ENCODE measurements around the gene DNAJC22.
"Not testable (repeated sequence)": the region's sequence is repeated elsewhere in the genome, so short reads cannot be mapped to it uniquely, and the experiment has no call there.

The DNAJC22 gene

GRCh38 chr12:49330631-49331379 lies 15.9 kb upstream of the DNAJC22 start:
- no peak overlapping the region for H3K27ac ChIP-seq
- no peaks in the 10 kb centered on the region for H3K9me3 ChIP-seq (ENCODE audit: control insufficient read depth, low read length)
- no peaks in the 10 kb centered on the region for H3K79me2 ChIP-seq
- H3K4me3 ChIP-seq (ENCODE audit: low read depth, low read length) = no peak overlapping the region
- H2AFZ ChIP-seq = no peak overlapping the region
- no peak overlapping the region for H3K9ac ChIP-seq
- H3K27me3 ChIP-seq (ENCODE audit: control insufficient read depth, insufficient read depth, low read length) = no peaks in the 10 kb centered on the region
- no peak for TF ChIP-seq CTCF (IDR thresholded peaks at IDR 0.05)
- no peak overlapping the region for H3K4me2 ChIP-seq (ENCODE audit: low read length)
- H3K36me3 ChIP-seq (ENCODE audit: control insufficient read depth, insufficient read depth, low read length) = no peaks in the 10 kb centered on the region
- H3K4me1 ChIP-seq = no peaks in the 10 kb centered on the region

GRCh38 chr12:49331380-49332222 lies 15.1 kb upstream of the DNAJC22 start:
- Histone ChIP-seq H3K4me3 (ENCODE audit: low read depth, low read length) (no peak overlapping the region), H3K27me3 (ENCODE audit: control insufficient read depth, insufficient read depth, low read length) (no peaks in the 10 kb centered on the region), H3K4me1 (no peaks in the 10 kb centered on the region), H3K27ac (no peak overlapping the region), H3K9ac (no peak overlapping the region), H3K9me3 (ENCODE audit: control insufficient read depth, low read length) (no peaks in the 10 kb centered on the region), H2AFZ (peak overlapping the region; percentile 19), H3K79me2 (no peaks in the 10 kb centered on the region), H3K36me3 (ENCODE audit: control insufficient read depth, insufficient read depth, low read length) (no peaks in the 10 kb centered on the region), H3K4me2 (ENCODE audit: low read length) (no peak overlapping the region)
- TF ChIP-seq CTCF (IDR thresholded peaks at IDR 0.05) = peak; percentile 87

GRCh38 chr12:49332441-49332861 lies 14.2 kb upstream of the DNAJC22 start:
- no peak overlapping the region for H3K27ac ChIP-seq
- peaks cover 6% of the 10 kb centered on the region for H3K4me1 ChIP-seq
- no peaks in the 10 kb centered on the region for H3K36me3 ChIP-seq (ENCODE audit: control insufficient read depth, insufficient read depth, low read length)
- no peak overlapping the region for H3K4me3 ChIP-seq (ENCODE audit: low read depth, low read length)
- no peaks in the 10 kb centered on the region for H3K9me3 ChIP-seq (ENCODE audit: control insufficient read depth, low read length)
- no peak overlapping the region for H2AFZ ChIP-seq
- no peak overlapping the region for H3K4me2 ChIP-seq (ENCODE audit: low read length)
- H3K79me2 ChIP-seq = no peaks in the 10 kb centered on the region
- no peak overlapping the region for H3K9ac ChIP-seq
- H3K27me3 ChIP-seq (ENCODE audit: control insufficient read depth, insufficient read depth, low read length) = no peaks in the 10 kb centered on the region
- no peak for TF ChIP-seq CTCF (IDR thresholded peaks at IDR 0.05)

- H3K4me2 ChIP-seq (ENCODE audit: low read length) = no peak overlapping the region
- H3K4me3 ChIP-seq (ENCODE audit: low read depth, low read length) = no peak overlapping the region
Measured at GRCh38 chr12:49332891-49333371, 13.8 kb upstream of the DNAJC22 start.

GRCh38 chr12:49333778-49334177 lies 12.9 kb upstream of the DNAJC22 start:
- H3K36me3 ChIP-seq (ENCODE audit: control insufficient read depth, insufficient read depth, low read length); H3K4me2 ChIP-seq (ENCODE audit: low read length); H3K79me2 ChIP-seq; H3K9ac ChIP-seq; H3K27me3 ChIP-seq (ENCODE audit: control insufficient read depth, insufficient read depth, low read length); H3K9me3 ChIP-seq (ENCODE audit: control insufficient read depth, low read length); H2AFZ ChIP-seq; H3K27ac ChIP-seq; H3K4me1 ChIP-seq; H3K4me3 ChIP-seq (ENCODE audit: low read depth, low read length): not testable (repeated sequence)

More at GRCh38 chr12:49332891-49333371, 13.8 kb upstream of the DNAJC22 start:
- H3K36me3 ChIP-seq (ENCODE audit: control insufficient read depth, insufficient read depth, low read length) = no peaks in the 10 kb centered on the region
- no peaks in the 10 kb centered on the region for H3K79me2 ChIP-seq
- peak overlapping the region; percentile 29 for H2AFZ ChIP-seq
- no peak overlapping the region for H3K9ac ChIP-seq
- TF ChIP-seq CTCF (IDR thresholded peaks at IDR 0.05) = no peak
- H3K4me1 ChIP-seq = peaks cover 7% of the 10 kb centered on the region
- no peaks in the 10 kb centered on the region for H3K27me3 ChIP-seq (ENCODE audit: control insufficient read depth, insufficient read depth, low read length)
- no peaks in the 10 kb centered on the region for H3K9me3 ChIP-seq (ENCODE audit: control insufficient read depth, low read length)
- no peak overlapping the region for H3K27ac ChIP-seq
